DOHH2 (cell line): ENCODE data around the gene NFKB2.

Experiments used
- EZH2phosphoT487 ChIP-seq: fragments of 200-600 bp; sonication (generic); IDR thresholded peaks from 2 replicates; pipeline ENCODE4 v1.6.1; 2017; ENCODE audit warnings: borderline replicate concordance, mild to moderate bottlenecking, antibody characterized with exemption, low read length, moderate library complexity, mixed read lengths
- TF ChIP-seq, protein P1 (sequence below): fragments of 200-600 bp; sonication (generic); IDR thresholded peaks from one replicate; pipeline ENCODE4 v1.5.1; 2014; ENCODE audit warnings: antibody characterized with exemption, mild to moderate bottlenecking, low read depth, low read length; ENCODE audit not compliant: poor library complexity, severe bottlenecking

DNA sequence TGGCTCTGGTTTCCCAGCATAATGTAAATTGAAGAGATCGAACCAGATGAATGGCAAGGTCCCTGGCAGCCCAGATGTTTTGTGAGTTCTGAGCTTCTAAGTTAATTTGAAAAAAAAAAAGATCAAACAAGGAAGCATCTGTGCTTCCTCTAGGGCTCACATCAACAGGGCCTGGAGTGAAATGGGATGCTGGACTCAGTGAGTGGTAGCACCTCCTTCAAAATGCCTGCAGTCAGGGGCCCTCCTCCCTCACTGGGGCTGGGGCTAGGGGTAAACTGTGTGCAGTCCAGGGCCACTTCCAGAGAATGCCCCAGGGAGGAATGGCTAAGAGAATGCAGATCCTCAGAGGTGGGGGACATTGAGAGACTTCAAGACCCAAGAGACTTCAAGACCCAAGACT is 42.9 kb downstream of the NFKB2 start:
- TF ChIP-seq, protein P1, sequence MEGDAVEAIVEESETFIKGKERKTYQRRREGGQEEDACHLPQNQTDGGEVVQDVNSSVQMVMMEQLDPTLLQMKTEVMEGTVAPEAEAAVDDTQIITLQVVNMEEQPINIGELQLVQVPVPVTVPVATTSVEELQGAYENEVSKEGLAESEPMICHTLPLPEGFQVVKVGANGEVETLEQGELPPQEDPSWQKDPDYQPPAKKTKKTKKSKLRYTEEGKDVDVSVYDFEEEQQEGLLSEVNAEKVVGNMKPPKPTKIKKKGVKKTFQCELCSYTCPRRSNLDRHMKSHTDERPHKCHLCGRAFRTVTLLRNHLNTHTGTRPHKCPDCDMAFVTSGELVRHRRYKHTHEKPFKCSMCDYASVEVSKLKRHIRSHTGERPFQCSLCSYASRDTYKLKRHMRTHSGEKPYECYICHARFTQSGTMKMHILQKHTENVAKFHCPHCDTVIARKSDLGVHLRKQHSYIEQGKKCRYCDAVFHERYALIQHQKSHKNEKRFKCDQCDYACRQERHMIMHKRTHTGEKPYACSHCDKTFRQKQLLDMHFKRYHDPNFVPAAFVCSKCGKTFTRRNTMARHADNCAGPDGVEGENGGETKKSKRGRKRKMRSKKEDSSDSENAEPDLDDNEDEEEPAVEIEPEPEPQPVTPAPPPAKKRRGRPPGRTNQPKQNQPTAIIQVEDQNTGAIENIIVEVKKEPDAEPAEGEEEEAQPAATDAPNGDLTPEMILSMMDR, result no peak
- no peak for TF ChIP-seq EZH2phosphoT487
